ENCODE results near the gene MBD5. TPM values are rescaled to one million over a fixed set of nuclear protein-coding genes. Genes with fewer than 3 reads are reported as not detected.

MBD5 gene
- total and polyA plus RNA-seq, 7 donors, result 2.3 to 81.1 (median 67.0) TPM

- no peak overlapping the region for H3K27ac ChIP-seq
- no peak for TF ChIP-seq POLR2A (IDR thresholded peaks at IDR 0.05)
- no peak for TF ChIP-seq POLR2AphosphoS5 (IDR thresholded peaks at IDR 0.05)
- TF ChIP-seq CTCF (IDR thresholded peaks at IDR 0.05), result no peak
- DNase-seq, result no peak
- 74 to 84% methylated on average over 1 of the region's 1 CpG for WGBS, 2 donors
- peaks cover 0 to 8% (median 4%) of the 10 kb centered on the region in 4 donors for H3K4me1 ChIP-seq
- no peaks in the 10 kb centered on the region for H3K9me3 ChIP-seq
- no peak overlapping the region for H3K4me3 ChIP-seq
- H3K27me3 ChIP-seq, result no peaks in the 10 kb centered on the region
- intact Hi-C loops (cut with DNase I), result no loop called here
- H3K36me3 ChIP-seq, result peaks cover 0 to 12% (median 0%) of the 10 kb centered on the region in 4 donors
These were observed 500.3 kb downstream of the MBD5 start for GRCh38 chr2:148521181-148521580.

GRCh38 chr2:148523315-148523714 lies 502.4 kb downstream of the MBD5 start:
- peaks cover 0 to 8% (median 4%) of the 10 kb centered on the region in 4 donors for H3K4me1 ChIP-seq
- H3K4me3 ChIP-seq, result no peak overlapping the region
- WGBS, 2 donors, result 53 to 59% methylated on average over 1 of the region's 1 CpG
- no peak for TF ChIP-seq CTCF (IDR thresholded peaks at IDR 0.05)
- TF ChIP-seq EP300 (IDR thresholded peaks at IDR 0.05), result no peak
- TF ChIP-seq POLR2AphosphoS5 (IDR thresholded peaks at IDR 0.05), result no peak
- no peak for TF ChIP-seq POLR2A (IDR thresholded peaks at IDR 0.05)
- DNase-seq, result no peak
- H3K9me3 ChIP-seq, result no peaks in the 10 kb centered on the region
- H3K27me3 ChIP-seq, result no peaks in the 10 kb centered on the region
- intact Hi-C loops (cut with DNase I), result no loop called here
- H3K36me3 ChIP-seq, result peaks cover 0 to 9% (median 0%) of the 10 kb centered on the region in 4 donors
- no peak overlapping the region for H3K27ac ChIP-seq

GRCh38 chr2:148524519-148524919 lies 503.6 kb downstream of the MBD5 start:
- Histone ChIP-seq H3K9me3 (no peaks in the 10 kb centered on the region), H3K27ac (no peak overlapping the region), H3K4me3 (no peak overlapping the region), H3K4me1 (peaks cover 0 to 8% (median 4%) of the 10 kb centered on the region in 4 donors), H3K36me3 (no peaks in the 10 kb centered on the region), H3K27me3 (no peaks in the 10 kb centered on the region)
- WGBS, 2 donors, result 50 to 87% methylated on average over 1 of the region's 1 CpG
- intact Hi-C loops (cut with DNase I), result no loop called here
- no peak for DNase-seq
- TF ChIP-seq CTCF (IDR thresholded peaks at IDR 0.05), result no peak
- TF ChIP-seq EP300 (IDR thresholded peaks at IDR 0.05), result no peak
- TF ChIP-seq POLR2AphosphoS5 (IDR thresholded peaks at IDR 0.05), result no peak
- no peak for TF ChIP-seq POLR2A (IDR thresholded peaks at IDR 0.05)

GRCh38 chr2:148525130-148525529 lies 504.2 kb downstream of the MBD5 start:
- Histone ChIP-seq H3K4me3 (no peak overlapping the region), H3K9me3 (no peaks in the 10 kb centered on the region), H3K27ac (no peak overlapping the region), H3K27me3 (no peaks in the 10 kb centered on the region), H3K36me3 (no peaks in the 10 kb centered on the region), H3K4me1 (peaks cover 0 to 8% (median 4%) of the 10 kb centered on the region in 4 donors)
- 98% methylated on average over 2 of the region's 2 CpGs for WGBS, 2 donors
- TF ChIP-seq POLR2AphosphoS5 (IDR thresholded peaks at IDR 0.05), result no peak
- no peak for TF ChIP-seq CTCF (IDR thresholded peaks at IDR 0.05)
- no peak for TF ChIP-seq POLR2A (IDR thresholded peaks at IDR 0.05)
- no peak for TF ChIP-seq EP300 (IDR thresholded peaks at IDR 0.05)
- intact Hi-C loops (cut with DNase I), result no loop called here
- DNase-seq, result no peak
